Measurements from ENCODE around the gene PRR14L.

- TF ChIP-seq CTCF (IDR thresholded peaks at IDR 0.05; ENCODE audit: low read length) (no peak), EZH2 (optimal IDR thresholded peaks at IDR 0.05; ENCODE audit: low read depth, low read length) (no peak)
These were observed 102.9 kb downstream of the PRR14L start for GRCh38 chr22:31647066-31647465.

Data from MM.1S (cell line).